Fibroblast of villous mesenchyme (primary cell): ENCODE results near the gene ADAM12. TPM values are rescaled to one million over a fixed set of nuclear protein-coding genes. Genes with fewer than 3 reads are reported as not detected.

Experiments used
- DNase-seq: peaks from one replicate; pipeline ENCODE4 v3.0.0-alpha.2; 2010; ENCODE audit warnings: low read depth
- H3K4me3 ChIP-seq: 2 replicates; pipeline ENCODE4 v1.5.1; 2011; ENCODE audit warnings: low read depth, mild to moderate bottlenecking, low read length
- total RNA-seq: library from RNA; depleted of rRNA; stranded (reverse); fragments of >200 nt; gene quantifications from 2 replicates; pipeline ENCODE4 v1.2.3, GENCODE V29; 2012
- TF ChIP-seq, protein P1 (sequence below): IDR thresholded peaks from 2 replicates; pipeline ENCODE4 v1.5.1; 2012; ENCODE audit warnings: low read depth, mild to moderate bottlenecking, low read length; ENCODE audit not compliant: insufficient read depth

The ADAM12 gene
- total RNA-seq, 1 donor: 22.5 TPM

DNA sequence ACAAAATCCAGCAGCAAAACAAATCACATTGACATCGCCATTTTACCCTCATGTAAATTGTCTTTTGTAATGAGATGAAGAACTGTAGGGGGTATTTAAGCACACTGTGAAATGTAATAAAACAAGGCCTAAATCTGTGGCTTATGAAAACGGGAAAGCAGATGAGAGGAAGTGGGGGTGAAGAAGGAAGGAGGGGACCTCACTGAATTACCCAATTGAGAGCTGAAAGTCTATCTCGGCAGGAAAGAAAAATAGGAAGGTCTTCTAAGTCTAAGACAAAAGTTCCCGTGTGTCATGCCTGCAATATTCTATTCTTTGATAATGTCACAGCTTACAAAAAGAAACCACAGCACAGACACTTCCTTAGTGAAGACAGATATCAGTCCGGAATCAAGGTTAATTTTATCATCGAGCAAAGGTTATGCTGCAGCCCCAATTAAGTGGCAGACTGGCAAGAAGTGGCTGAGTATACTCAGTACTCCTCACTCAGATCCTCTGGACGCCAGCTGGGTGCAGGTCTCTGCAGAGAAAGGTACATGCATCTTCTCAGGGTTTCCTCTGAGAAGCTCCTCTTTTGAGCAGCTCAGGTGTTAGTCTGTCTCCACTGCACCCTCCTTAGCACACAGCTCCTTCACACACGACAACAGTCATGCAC, 252.2 kb downstream of the ADAM12 start:
- TF ChIP-seq, protein P1, sequence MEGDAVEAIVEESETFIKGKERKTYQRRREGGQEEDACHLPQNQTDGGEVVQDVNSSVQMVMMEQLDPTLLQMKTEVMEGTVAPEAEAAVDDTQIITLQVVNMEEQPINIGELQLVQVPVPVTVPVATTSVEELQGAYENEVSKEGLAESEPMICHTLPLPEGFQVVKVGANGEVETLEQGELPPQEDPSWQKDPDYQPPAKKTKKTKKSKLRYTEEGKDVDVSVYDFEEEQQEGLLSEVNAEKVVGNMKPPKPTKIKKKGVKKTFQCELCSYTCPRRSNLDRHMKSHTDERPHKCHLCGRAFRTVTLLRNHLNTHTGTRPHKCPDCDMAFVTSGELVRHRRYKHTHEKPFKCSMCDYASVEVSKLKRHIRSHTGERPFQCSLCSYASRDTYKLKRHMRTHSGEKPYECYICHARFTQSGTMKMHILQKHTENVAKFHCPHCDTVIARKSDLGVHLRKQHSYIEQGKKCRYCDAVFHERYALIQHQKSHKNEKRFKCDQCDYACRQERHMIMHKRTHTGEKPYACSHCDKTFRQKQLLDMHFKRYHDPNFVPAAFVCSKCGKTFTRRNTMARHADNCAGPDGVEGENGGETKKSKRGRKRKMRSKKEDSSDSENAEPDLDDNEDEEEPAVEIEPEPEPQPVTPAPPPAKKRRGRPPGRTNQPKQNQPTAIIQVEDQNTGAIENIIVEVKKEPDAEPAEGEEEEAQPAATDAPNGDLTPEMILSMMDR: no peak
- DNase-seq: no peak
- no peak overlapping the region for H3K4me3 ChIP-seq

DNA sequence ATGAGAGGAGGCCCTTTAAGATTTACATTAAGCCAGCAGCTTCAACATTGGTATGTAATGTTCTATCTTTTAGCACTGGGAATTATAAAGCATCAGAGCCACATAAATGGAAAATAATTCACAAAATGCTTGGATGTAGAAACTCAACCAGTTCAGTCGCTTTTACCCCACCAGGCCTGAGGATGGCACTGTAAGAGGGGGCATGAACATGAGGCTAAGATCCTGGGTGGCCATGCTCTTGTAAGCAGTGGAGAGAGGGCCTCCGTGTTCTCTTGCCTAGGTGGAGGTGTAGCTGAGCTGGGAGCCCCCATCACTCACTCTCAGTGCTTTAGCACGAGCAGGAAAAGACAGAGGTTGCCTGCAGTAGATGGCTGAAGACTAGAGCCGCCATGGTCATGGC, 253.1 kb downstream of the ADAM12 start:
- DNase-seq: peak; percentile 38
- H3K4me3 ChIP-seq: no peak overlapping the region
- TF ChIP-seq, protein P1: peak; percentile 32

DNA sequence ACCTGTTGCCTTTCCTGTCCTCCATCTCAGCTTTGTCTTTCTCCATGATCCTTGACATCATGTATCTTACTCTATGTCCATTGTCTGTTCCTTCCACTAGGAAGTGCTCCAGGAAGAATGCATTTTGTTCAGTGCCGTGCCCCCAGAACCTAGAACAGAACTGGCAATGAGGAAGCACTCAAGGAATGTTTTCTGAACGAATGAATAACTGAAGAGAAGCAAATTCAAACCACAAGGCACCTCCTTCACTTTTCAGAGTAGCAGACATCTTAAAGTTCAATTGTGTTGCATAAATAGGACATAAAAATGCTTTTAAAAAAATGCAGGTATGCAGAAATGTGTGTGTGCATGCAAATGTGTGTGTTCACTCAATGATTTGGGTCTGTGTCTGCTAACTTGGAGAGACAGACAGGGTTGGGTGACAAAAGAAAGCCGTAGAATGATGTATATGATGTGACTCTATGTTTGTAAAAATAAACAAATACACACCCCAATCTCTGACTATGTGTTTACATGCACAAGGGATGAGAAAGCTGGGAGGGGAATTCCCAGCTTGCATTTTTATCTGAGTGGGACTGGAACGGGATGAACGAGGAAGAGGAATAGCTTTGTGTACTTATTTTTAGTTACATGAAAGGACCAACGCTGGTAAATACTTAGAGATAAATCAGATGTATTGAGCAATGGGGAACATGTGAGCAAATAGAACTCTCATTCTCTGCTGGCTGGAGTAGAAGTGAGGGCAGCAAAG, 254.2 kb downstream of the ADAM12 start:
- TF ChIP-seq, protein P1: no peak
- H3K4me3 ChIP-seq: no peak overlapping the region
- peak; percentile 90 for DNase-seq

DNA sequence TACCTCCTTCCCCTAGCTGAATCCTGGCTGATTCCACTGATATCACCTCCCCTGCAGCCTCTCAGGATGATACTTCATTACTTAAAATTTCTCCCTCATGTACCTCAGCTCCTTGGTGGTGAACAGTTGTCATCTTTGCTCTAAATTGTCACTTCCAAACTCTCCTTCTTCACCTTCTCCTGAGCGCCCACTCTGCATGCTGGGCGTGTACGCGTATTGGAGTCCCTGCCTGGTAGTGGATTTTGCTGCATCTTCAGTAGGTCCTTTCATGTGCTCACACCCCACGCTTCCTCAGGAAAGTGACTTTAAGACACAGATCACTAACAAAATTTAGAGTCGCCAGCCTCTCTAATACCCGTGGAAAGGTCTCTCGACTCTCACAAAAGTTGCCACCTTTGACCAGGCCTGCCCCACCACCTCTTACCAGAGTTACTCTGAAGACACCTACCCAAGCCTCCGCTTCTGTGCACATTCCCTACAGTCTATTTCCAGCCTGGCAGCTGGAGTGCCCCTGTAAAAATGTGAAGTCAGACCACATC, 255.1 kb downstream of the ADAM12 start:
- no peak for DNase-seq
- H3K4me3 ChIP-seq: no peak overlapping the region
- TF ChIP-seq, protein P1: no peak

DNA sequence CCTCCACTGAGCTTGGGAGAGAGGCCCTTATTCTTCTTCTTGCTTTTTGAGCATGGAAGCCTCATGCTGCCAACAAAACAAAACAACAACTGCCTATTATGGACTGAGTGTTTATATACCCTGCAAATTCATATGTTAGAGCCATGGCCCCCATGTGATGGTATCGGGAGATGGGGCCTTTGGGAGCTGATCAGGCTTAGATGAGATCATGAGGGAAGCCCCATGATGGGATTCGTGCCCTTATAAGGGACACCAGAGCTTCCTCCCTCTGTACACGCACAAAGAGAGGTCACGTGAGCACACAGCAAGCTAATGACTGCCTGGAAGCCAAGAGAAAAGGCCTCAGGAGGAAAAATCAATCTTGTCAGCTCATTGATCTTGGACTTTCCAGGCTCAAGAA, 256.9 kb downstream of the ADAM12 start:
- no peak overlapping the region for H3K4me3 ChIP-seq
- peak; percentile 31 for DNase-seq
- TF ChIP-seq, protein P1: no peak

DNA sequence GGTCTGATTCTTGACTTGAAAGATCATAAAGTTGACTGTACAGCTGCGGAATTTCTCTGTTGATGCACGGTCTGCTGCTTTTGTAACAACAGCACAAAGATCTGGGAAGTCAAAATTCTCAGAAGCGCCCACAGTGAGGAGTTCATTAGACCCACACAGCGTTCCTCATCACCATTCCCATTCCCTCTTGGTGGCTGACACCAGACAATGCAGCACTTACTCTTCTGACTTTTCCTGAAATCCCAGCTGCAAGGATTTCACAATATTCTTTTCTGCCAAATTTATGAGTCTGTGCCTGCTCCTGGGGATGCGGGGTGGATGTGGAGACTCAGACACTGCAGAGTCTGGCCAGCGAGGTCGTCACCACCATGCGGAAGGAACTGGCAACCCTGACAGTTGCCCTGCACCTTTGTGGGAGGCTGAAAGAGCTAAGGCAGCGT, 258.0 kb downstream of the ADAM12 start:
- TF ChIP-seq, protein P1: no peak
- peak; percentile 76 for DNase-seq
- H3K4me3 ChIP-seq: no peak overlapping the region
